Renal cortex interstitium (tissue), 11 donors: ENCODE results near the gene NOL9. TPM values are rescaled to one million over a fixed set of nuclear protein-coding genes. Genes with fewer than 3 reads are reported as not detected.

Source experiments
- DNase-seq, 11 donors: peaks; one replicate each; pipeline ENCODE4 v3.0.0-alpha.2; 2013; ENCODE audit warnings: low read depth in 9 of 11, low spot score in 4 of 11; ENCODE audit errors: extremely low read depth in 1 of 11
- polyA plus RNA-seq, 3 donors: library from polyadenylated mRNA; unstranded; fragments of 120-200 nt; gene quantifications; one replicate each; pipeline ENCODE4 v1.2.1, GENCODE V29; 2013; ENCODE audit not compliant: insufficient read length in 3 of 3

The NOL9 gene
- polyA plus RNA-seq, 3 donors: 14.8 to 18.5 (median 18.1) TPM

DNA sequence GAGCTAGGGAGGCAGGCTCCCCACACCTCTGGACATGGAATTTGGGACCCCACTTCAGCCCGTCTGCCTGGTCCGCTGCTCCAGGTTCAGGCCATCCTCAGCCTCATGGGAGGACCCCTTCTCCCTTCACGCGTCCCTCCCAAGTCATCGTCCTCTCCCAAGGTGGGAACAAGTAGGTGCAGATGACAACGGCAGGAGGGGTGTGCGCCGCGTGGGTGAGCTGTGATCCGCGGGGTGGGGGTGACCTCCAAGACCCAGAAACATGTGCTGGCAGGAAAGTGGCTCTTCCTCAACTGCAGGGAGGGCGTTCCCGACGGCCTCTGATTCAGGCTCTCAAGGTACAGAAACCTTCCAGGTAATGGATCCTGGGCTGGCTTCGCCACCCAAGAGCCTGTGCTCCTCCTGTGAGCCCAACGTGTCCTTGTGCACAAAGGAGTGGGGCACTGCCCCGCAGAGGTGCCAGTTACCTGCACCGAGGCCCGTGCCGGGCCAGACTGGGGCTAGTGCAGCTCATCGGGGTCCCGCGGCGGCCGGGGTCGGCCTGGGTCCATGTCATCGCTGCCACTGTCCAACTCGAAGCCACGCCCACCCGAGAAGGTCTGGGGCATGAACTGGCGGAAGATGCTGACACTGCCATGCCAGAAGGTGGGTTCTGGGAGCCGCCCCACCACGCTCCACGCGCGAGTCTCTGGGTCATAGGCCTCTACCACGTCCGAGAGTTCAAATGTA is 38.7 kb upstream of the NOL9 start:
- DNase-seq: no peak

DNA sequence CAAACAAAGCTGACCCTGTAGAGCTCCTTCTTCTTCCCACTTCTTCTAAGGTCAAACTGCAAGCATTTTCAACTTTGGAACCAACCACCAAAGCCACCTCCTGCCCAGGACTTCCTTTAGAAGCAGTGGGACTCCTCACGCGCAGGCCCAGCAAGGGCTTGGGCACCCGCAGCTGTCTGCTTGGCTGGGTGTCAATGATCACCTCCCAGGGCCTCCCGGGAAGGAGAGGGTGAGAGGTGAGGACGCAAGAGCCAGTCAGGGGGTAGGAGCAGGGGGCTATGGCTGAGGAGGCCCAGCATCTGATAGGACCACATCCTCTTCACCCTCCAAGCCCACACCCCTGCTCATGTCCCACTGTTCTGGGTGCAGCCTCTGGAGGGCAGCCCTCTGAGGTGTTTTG is 38.1 kb upstream of the NOL9 start:
- no peak for DNase-seq

DNA sequence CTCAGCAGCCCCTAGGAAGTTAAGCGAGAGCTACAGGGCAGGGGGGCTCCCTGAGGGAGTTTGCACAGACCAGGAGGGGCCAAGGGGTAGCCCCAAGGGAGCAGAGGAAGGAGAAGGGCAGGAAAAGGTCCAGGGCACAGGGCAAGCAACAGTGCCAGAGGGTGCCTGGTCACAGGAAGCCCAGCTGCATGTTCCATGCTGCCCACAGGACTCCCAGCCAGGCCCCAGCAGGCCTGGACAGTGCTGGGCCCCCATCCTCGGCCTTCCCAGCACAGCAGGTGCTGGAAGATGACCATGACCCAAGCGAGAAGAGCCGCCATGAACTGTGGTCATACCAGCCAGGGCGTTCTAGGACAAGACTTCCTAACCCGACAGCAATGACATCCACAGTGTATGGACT is 37.3 kb upstream of the NOL9 start:
- DNase-seq: no peak

DNA sequence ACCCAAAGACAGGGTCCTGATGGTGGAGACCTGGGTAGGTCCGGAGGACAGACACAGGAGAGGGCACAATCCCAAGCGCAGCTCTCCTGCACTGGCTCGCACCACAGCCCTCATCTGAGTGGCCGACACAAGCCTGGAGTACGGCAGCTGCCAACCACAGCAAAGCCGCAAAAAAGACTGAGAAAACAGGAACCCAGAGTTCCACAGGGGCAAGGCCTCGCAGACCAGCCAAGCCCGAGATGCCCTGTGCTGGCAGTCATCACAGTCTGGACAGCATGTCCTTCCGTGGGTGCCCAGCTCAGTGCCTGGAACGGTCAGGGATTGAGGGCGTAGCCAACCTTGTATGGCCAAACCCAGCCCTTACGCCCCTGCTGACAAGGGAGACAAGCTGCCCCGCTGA is 36.9 kb upstream of the NOL9 start:
- no peak for DNase-seq

DNA sequence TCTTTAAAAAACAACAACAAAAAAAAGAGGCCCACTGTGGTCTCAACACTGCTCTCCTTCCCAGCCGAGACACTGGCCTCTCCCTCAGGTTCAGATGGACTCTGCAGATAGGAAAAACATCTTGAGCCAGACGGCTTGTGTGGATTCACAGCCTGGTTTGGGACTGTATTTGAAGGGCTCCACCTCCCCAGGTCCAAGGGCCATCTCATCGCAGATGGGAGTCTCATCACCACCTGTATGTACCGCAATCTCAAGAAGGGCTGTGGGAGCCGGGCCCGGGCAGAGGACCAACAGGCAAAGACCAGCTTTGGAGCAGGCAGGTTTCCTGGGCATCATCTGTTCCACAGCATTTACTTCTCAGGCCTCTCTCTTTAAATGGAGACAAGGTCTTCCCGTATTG is 35.7 kb upstream of the NOL9 start:
- no peak for DNase-seq

DNA sequence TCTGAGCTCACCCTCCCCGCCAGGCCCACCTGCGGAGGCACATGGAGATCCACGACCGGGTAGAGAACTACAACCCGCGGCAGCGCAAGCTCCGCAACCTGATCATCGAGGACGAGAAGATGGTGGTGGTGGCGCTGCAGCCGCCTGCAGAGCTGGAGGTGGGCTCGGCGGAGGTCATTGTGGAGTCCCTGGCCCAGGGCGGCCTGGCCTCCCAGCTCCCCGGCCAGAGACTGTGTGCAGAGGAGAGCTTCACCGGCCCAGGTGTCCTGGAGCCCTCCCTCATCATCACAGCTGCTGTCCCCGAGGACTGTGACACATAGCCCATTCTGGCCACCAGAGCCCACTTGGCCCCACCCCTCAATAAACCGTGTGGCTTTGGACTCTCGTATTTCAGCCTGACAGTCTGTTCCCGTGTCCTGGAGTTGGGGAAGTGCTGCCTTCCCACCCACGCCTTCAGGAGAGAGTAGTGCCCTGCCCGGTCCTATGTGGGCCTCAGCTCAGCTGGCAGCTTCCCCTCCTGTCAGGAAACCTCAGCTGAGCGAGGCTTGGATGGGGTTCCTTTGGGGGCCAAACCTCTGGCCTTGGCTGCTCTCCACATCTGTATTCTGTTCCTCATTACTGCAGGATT is 34.7 kb upstream of the NOL9 start:
- no peak for DNase-seq

DNA sequence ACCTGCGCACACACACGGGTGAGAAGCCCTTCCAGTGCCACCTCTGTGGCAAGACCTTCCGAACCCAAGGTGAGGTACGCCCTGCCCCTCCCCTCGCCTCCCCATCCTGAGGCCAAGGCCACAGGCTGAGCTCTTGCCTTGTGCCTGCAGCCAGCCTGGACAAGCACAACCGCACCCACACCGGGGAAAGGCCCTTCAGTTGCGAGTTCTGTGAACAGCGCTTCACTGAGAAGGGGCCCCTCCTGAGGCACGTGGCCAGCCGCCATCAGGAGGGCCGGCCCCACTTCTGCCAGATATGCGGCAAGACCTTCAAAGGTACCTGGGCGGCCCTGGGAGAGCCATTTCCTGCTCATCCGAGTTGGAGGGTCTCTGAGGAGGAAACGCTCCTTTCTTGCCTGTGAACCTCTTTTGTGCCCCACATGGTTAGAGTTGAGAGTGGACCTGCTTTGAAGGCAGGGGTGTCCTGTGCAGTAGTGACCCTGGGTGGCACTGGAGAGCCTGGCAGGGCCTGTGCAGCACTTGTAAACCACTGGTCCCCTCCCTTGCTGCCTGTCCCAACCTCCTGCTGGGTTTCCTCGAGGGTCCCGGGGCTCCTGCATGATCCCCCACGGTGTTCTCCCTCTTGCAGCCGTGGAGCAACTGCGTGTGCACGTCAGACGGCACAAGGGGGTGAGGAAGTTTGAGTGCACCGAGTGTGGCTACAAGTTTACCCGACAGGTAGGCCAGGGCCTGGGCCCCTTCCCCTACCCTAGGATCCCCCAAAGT is 34.0 kb upstream of the NOL9 start:
- DNase-seq: no peak

DNA sequence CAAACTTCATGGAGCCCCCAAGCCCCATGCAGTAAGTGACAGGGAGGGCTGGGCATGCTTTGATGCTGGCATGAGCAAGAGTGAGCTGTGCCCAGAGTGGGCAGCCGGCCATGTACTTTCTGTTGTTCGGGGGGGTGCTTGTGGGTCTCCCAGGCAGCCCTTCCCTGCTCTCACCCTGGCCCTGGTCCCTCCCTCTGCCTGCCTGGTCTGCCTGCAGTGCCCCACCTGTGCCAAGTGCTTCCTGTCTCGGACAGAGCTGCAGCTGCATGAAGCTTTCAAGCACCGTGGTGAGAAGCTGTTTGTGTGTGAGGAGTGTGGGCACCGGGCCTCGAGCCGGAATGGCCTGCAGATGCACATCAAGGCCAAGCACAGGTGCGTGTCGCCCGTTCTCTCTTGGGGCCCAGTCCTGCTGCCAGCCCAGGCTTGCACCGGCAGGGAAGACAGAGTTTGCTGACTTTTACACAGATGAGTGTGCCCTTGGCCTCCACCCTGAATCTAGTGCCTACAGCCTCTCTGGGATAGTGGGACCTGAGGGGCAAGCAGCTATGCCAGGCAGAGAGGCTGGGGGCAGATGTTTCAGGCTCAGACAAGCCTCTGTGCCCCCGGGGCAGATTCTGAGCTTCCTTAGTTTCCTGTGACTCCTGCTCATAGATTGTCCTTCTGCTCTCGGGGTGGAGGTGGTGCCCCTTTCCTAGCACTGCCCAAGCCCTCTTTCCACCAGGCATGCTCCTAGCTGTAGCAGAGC is 33.1 kb upstream of the NOL9 start:
- no peak for DNase-seq

DNA sequence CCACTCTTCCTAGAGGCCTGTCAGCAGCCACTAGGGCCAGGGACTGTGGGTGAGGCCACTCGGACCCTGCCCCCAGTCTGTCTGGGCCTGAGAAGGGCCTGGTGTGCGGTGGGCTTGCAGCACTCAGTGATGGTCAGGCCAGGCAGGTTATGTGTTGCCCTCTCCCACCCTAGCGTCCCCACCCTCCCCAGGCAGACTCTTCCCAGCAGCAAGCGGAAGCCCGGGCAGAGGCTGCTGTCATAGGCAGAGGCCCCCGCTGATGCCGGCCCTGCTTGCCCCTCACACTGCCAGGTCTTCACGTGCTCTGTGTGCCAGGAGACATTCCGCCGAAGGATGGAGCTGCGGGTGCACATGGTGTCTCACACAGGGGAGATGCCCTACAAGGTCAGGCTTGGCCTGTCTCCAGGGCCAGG is 32.1 kb upstream of the NOL9 start:
- no peak for DNase-seq

DNA sequence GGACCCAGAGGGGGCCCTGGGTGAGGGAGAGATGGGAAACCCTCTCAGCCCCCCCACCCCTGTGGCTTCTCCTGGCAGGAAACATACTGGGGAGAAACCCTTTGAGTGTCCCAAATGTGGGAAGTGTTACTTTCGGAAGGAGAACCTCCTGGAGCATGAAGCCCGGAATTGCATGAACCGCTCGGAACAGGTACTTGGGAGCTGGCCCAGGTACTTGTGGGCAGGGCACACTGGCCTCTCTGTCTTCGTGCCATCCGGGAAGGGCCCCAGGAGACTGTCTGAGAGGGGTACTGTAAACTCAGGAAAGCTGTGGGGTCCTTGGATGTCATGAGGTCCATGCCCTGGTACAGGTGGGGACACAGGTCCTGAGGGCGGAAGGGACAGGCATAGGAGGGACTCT is 31.5 kb upstream of the NOL9 start:
- no peak for DNase-seq

DNA sequence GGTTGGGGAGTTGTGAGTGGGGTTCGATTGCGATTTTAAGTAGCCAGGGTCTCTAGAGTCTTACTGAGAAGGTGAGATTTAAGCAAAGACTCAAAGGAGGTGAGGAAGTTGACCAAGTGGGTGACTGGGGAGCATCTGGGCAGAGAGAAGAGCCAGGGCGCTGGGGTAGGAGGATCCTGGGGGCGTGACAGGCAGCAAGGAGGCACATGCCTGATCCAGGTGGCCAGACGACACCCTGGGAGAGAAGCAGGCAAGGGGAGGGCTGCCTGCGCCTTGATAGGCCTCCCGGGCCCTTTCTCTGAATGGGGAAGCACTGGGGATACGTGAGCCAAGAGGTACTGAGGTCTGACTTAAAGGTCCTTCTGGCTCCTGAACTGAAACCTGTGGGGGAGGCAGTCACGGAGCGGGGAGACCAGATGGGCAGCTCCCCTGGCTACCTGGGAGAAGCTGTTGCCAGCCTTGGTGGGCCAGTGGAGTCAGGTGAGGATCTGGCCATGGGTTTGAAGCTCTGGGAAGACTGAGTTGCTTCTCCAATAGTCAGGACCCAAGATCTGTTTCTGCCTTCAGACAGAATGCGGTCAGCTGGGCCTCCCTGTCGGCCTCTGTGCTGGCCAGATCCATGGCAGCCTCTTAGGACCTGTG is 30.9 kb upstream of the NOL9 start:
- no peak for DNase-seq

DNA sequence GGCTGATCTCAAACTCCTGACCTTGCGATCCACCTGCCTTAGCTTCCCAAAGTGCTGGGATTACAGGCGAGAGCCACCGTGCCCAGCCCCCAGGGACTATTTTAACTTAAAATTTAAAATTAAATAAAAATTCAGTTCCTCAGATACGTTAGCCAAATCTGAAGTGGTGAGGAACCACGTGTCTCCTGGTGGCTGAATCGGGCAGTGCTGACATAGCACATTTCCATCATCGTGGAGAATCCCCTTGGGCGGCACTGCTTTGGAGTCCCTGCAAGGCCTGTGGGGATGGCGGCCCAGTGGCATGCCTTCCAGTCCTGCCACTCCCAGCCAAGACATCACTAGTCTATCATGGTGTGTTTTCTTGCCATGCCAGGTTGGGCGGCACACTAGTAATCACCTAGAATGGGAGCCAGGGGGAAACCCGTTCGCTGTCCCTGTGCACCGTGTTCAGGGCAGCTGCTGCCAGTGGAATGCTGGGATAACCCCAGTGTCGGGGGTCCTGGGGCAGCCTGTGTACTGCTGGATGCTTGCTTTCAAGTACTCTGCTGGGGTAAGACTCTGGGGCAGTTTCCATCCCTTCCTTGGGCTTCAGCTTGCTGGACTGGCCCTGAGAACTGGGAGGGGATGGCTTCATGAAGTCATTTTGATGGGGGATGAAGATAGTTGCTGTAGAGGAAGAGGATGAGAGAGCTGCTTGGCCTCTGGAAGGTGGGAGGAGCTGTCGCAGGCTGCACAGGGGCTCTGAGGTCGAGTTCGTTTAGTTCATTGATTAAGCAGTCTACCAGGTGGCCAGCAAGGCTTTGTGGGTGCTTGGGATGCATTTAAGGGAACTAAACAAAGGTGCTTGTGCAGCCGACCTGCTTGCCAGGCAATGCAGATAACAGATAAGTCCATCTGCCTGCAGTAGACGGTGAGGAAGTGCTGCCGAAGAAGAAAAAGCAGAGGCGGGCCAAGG is 30.1 kb upstream of the NOL9 start:
- no peak for DNase-seq

DNA sequence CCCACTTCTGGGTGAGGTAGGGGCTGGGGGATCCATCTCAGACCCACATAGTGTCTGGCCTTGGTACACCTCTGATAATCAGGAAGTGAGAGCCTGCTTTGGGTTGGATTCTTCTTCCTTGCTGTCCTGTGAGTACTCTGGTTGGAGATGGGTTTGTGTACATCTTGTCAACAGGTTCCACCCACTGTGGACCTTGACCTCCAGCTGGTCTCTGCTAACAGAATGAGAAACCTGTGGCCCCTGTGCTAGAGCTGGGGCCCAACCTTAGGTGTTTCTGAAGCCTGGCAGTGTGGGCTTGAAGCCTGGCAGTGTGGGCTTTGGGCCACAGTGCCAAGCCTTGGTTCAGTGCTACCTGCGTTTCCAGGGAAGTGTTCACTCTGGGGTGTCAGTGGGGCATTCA is 28.1 kb upstream of the NOL9 start:
- DNase-seq: no peak

DNA sequence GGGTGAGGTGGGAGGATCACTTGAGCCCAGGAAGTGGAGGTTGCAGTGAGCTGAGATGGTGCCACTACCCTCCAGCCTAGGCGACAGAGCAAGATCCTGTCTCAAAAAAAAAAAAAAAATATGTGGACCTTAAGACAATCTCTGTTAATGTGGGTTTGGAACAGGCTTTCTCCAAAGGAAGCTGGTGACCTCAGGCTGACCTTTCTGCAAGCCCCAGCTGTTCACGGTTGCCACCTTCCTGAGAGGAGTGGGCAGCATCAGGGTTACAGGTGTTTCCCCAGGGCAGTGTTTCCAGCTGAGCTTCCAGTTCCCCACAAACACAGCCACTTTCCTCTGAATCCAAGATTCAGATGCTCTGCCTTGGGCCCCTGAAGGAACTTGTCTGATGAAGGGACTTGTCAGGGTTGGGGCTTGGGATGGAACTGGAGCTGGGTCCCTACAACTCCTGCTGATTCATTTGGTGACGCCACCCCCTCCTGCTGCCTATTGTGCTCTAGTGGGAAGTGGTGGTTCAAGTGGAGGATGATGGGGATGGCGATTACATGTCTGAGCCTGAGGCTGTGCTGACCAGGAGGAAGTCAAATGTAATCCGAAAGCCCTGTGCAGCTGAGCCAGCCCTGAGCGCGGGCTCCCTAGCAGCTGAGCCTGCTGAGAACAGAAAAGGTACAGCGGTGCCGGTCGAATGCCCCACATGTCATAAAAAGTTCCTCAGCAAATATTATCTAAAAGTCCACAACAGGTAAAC is 27.4 kb upstream of the NOL9 start:
- DNase-seq: no peak

DNA sequence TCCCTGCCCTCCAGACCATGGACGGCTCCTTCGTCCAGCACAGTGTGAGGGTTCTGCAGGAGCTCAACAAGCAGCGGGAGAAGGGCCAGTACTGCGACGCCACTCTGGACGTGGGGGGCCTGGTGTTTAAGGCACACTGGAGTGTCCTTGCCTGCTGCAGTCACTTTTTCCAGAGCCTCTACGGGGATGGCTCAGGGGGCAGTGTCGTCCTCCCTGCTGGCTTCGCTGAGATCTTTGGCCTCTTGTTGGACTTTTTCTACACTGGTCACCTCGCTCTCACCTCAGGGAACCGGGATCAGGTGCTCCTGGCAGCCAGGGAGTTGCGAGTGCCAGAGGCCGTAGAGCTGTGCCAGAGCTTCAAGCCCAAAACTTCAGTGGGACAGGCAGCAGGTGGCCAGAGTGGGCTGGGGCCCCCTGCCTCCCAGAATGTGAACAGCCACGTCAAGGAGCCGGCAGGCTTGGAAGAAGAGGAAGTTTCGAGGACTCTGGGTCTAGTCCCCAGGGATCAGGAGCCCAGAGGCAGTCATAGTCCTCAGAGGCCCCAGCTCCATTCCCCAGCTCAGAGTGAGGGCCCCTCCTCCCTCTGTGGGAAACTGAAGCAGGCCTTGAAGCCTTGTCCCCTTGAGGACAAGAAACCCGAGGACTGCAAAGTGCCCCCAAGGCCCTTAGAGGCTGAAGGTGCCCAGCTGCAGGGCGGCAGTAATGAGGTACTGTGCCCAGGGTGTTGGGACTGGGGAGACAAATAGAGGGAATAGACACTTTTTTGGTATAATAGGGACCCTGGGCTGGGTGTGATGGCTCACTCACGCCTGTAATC is 26.5 kb upstream of the NOL9 start:
- no peak for DNase-seq

DNA sequence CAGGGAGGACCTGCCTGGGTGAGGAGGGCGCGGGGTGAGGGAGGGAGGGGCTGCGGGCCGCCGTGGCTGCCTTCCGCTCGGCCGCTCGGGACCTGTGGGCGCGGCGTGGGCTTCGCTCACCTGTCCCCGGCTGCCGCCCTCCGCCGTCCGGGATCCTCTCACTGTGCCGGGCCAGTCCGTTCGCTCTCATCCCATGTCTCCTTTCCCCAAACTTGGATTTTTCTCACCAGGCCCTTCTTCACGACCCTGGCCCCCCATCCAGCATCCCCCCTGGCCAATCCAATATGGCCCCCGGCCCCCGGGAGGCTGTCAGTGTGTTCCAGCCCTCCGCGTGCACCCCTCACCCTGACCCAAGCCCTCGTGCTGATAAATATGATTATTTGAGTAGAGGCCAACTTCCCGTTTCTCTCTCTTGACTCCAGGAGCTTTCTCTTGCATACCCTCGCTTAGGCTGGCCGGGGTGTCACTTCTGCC is 25.8 kb upstream of the NOL9 start:
- no peak for DNase-seq
